SU-DHL-6 (cell line): Measurements from ENCODE around the gene ARMC9.

Source experiments
- EZH2phosphoT487 ChIP-seq: fragments of 200-600 bp; sonication (generic), shearing (Covaris generic); conservative IDR thresholded peaks from 2 replicates; pipeline ENCODE4 v1.6.1; 2018; ENCODE audit warnings: mild to moderate bottlenecking, antibody characterized with exemption, low read length, moderate library complexity, mixed read lengths
- TF ChIP-seq, protein P1 (sequence below): fragments of 200-600 bp; sonication (generic); IDR thresholded peaks from one replicate; pipeline ENCODE4 v1.5.1; 2017; ENCODE audit warnings: antibody characterized with exemption, mild to moderate bottlenecking, low read length, moderate library complexity; ENCODE audit not compliant: insufficient read depth, poor library complexity, severe bottlenecking

DNA sequence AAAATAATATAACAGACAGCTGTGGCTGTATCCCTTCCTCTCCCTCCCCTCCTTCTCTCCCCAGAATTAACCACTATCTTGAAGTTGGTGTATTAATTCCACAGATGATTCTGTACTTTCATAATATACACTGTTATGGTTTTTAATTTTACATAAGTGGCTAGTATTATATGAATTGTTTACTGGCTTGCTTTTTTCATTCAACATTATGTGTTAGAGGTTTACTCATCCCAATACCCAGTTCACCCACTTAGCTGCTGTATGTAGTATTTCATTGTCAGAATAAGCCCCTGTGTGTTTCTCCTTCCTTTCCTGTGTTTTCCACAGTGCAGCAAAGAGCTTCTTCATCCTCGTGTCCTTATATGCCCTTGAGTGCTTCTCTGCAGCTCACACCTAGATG is 121.4 kb downstream of the ARMC9 start:
- TF ChIP-seq, protein P1, sequence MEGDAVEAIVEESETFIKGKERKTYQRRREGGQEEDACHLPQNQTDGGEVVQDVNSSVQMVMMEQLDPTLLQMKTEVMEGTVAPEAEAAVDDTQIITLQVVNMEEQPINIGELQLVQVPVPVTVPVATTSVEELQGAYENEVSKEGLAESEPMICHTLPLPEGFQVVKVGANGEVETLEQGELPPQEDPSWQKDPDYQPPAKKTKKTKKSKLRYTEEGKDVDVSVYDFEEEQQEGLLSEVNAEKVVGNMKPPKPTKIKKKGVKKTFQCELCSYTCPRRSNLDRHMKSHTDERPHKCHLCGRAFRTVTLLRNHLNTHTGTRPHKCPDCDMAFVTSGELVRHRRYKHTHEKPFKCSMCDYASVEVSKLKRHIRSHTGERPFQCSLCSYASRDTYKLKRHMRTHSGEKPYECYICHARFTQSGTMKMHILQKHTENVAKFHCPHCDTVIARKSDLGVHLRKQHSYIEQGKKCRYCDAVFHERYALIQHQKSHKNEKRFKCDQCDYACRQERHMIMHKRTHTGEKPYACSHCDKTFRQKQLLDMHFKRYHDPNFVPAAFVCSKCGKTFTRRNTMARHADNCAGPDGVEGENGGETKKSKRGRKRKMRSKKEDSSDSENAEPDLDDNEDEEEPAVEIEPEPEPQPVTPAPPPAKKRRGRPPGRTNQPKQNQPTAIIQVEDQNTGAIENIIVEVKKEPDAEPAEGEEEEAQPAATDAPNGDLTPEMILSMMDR: no peak
- no peak for TF ChIP-seq EZH2phosphoT487
